H1 (cell line): Measurements from ENCODE around the gene PAXIP1.

Source experiments
- EZH2 ChIP-seq: fragments of 200-600 bp; sonication (generic); IDR thresholded peaks from 2 replicates; pipeline ENCODE4 v1.7.1; 2012; ENCODE audit warnings: low read depth, mild to moderate bottlenecking, moderate library complexity, low read length, inconsistent platforms; ENCODE audit not compliant: severe bottlenecking
- RAD21 ChIP-seq, 2 experiments: IDR thresholded peaks in 1 of 2; conservative IDR thresholded peaks in 1 of 2; 2 replicates each; pipeline ENCODE4 v1.6.1; 2011; ENCODE audit warnings: low read depth in 2 of 2, low read length in 2 of 2, improper control_type of control experiment in 1 of 2, inconsistent platforms in 1 of 2, mild to moderate bottlenecking in 1 of 2, moderate library complexity in 1 of 2
- SRF ChIP-seq: IDR thresholded peaks from 2 replicates; pipeline ENCODE4 v1.6.1; 2011; ENCODE audit warnings: mild to moderate bottlenecking, low read depth, low read length, moderate library complexity
- TBP ChIP-seq: IDR thresholded peaks from 2 replicates; pipeline ENCODE4 v1.6.1; 2011; ENCODE audit warnings: low read depth, low read length, improper control_type of control experiment
- TF ChIP-seq, protein P1 (sequence below), 3 experiments: IDR thresholded peaks; 1 replicate in 2 of 3; 2 replicates in 1 of 3; pipeline versions ENCODE4 v1.5.1 to v1.6.1; 2011; ENCODE audit warnings: low read length in 3 of 3, mild to moderate bottlenecking in 3 of 3, inconsistent platforms in 2 of 3, low read depth in 1 of 3, moderate library complexity in 1 of 3; ENCODE audit not compliant: insufficient read depth in 1 of 3; ENCODE audit errors: control extremely low read depth in 1 of 3

- TF ChIP-seq SRF (no peak), TBP (no peak), RAD21 (IDR thresholded peaks at IDR 0.05 in 1 of 2, conservative IDR thresholded peaks at IDR 0.05 in 1 of 2; ENCODE audit: low read depth in 2 of 2, low read length in 2 of 2) (no peak), EZH2 (no peak)
- TF ChIP-seq, protein P1, sequence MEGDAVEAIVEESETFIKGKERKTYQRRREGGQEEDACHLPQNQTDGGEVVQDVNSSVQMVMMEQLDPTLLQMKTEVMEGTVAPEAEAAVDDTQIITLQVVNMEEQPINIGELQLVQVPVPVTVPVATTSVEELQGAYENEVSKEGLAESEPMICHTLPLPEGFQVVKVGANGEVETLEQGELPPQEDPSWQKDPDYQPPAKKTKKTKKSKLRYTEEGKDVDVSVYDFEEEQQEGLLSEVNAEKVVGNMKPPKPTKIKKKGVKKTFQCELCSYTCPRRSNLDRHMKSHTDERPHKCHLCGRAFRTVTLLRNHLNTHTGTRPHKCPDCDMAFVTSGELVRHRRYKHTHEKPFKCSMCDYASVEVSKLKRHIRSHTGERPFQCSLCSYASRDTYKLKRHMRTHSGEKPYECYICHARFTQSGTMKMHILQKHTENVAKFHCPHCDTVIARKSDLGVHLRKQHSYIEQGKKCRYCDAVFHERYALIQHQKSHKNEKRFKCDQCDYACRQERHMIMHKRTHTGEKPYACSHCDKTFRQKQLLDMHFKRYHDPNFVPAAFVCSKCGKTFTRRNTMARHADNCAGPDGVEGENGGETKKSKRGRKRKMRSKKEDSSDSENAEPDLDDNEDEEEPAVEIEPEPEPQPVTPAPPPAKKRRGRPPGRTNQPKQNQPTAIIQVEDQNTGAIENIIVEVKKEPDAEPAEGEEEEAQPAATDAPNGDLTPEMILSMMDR (IDR thresholded peaks at IDR 0.05; ENCODE audit: control extremely low read depth in 1 of 3, insufficient read depth in 1 of 3, low read depth in 1 of 3, low read length in 3 of 3) = no peak
Observed at GRCh38 chr7:154986200-154986945, 16.6 kb downstream of the PAXIP1 start.
